Stimulated activated CD4-positive, alpha-beta T cell treated with anti-CD3 and anti-CD28 coated beads, TNF-alpha, amount 100 ng/mL, for 1 hour (primary cell): Measurements from ENCODE around the gene CALML3.

Source experiments
- DNase-seq, 3 donors: peaks; one replicate each; pipeline ENCODE4 v3.0.0-alpha.2; 2020; ENCODE audit warnings: low read depth in 3 of 3, low spot score in 1 of 3

The CALML3 gene

DNA sequence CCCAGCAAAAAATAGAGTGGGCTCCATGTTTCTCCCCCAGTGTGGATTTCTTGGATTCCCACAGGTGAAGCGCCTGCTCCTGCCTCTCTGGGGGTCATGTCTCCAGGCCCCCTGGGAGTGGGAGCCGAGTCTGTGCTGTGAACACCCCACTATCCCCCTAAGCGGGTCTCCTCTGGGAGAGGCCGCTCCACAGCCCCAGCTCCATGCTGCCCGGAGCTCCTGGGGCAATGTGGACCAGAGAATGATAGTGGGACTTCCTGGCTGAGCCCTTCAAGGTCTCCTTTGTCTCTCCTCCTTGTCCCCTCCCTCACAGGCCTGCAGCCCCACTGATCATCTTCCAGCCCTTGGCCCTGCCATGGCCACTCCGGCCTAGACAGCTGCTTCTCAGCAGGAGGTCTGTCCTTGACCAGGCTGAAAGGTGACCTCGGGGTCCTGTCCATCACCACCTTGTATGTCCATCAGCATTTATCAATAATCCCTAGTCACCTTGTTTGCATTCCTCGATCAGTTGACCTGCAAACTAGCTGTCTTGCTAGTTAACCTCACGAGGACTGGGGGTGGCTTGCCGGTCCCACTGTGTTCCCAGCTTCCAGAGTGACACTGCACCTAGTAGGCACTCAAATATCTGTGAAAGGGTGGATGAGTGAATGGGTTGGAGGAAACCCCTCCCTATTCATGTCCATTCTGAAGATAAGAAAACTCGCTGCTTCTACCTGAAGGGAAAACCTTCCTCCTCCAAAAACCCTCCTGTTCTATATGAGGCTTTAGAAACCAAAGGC, 776 bp upstream of the CALML3 start:
- no peak for DNase-seq

DNA sequence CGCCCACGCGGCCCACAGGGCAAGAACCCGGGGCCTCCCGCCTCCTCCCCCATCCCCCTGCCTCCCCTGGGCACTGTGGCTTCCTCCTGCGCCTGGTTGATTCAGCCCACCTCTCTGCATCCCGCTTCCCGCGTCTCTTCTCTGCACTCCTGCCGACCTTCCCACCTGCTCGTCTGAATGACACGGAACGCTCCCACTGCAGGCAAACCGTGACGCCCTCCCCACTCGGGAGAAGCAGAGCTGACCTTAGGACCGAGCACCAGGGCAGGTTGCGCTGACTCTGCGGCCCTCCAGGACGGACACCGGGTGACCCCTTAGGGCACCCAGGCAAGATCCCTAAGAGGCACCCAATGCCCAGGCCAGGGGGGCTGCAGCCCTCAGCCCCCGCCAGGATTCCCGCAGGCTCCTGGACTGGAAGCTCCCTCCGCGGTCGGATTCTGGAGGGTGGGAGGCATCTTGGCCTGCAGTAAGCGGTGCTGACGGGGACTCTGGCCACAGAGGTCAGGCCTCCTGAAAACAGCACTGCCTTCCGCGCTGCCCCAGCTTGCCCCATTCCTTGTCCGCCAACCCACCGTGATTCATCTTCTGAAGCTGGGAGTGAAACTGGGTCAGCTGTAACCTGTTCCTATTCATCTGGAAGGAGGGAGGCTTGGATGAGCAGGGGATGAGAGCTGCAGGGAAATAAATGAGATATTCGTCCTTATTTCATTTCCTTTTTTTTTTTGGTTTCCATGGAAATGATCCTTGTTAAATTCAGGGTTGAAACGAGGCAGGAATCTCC, 990 bp downstream of the CALML3 start:
- DNase-seq, result no peak

DNA sequence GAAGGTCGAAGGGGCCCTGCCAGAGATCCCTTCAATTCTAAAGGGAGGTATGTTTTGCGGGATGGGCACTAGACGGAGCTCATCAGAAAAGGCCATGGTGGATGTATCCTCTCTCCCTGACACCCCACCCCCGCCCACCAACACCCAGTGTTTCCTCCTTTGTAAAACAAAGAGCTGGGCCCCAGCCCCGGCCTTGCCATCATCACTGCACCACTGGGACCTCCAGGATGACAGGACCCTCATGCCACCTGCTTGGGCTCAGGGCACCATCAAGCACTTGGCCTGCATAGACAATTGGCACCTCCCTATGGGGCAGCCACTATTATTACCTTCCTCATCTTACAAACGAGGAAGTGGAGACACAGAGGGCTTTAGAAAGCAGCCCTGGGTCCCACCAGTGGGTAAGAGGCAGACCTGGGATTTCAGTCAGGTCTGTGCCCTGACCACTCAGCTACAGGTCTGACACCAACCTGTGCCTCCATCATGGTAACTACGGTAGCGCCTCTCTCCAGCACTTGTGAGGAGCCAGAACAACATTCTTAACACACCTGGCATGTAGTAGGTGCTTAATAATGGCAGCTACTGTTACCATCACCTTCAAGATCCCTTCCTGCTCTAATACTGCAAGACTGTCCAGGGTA, 2.0 kb downstream of the CALML3 start:
- DNase-seq, result no peak

DNA sequence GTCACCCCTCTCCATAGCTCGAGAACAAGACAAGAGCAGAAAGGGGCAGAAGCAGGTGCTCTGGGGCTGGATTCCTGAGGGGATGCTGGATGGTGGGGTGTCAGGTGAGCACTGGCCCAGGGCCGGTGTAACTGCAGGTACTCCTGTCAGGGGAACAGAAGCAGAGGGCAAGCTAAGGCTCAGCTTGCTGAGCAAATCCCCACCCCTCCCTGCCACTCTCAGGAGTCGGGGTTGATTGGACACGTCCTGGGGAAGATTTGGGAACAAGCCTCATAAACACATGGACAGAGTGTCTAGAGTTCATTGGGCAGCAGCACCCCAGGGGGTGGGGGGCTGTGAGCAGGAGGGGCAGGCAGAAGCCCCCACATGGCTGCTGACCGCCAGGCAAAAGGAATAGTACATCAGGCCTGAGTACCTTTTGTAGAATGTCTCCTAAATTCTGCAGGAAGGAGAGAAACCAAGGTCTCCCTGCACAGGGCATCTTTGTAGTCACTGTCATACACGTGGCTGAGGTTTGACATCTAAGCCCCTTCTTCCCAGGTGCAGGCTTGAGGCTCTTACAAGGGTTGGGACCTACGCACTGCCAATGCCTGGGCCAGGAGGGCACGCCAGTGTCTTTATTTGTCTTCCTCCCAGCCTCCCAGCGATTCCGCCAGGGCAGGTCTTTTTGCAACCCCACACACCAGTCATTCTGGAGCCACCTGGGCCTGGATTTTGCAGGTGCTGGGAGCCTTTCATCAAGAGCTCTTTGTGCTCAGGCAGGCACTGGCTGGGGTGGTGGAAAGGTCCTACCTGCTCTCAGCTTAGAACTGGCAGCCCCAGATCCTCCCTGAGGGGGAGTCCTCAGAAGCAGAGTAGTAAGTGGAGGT, 2.8 kb downstream of the CALML3 start:
- no peak for DNase-seq

GRCh38 chr10:5528989-5529701, 4.4 kb downstream of the CALML3 start:
- no peak for DNase-seq

GRCh38 chr10:5529702-5530411, 5.1 kb downstream of the CALML3 start:
- no peak for DNase-seq

DNA sequence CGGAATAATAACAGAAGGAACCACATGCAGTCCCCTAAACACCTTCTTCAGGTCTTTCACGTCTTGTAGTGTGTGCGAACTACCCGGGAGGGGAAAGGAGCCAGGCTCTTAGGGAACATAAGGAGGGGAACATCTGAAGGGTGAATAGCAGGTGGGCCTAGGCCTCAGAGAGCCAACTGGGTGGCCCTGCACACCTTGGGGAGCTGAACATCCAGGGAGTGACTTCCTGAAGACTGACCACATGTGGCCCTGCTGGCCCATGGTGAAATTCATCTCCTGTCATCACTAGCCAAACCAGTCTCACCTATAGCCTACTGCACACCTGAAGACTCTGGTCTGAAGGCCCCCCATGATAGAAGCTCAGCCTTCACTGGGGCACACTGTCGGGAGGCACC, 5.6 kb downstream of the CALML3 start:
- no peak for DNase-seq

DNA sequence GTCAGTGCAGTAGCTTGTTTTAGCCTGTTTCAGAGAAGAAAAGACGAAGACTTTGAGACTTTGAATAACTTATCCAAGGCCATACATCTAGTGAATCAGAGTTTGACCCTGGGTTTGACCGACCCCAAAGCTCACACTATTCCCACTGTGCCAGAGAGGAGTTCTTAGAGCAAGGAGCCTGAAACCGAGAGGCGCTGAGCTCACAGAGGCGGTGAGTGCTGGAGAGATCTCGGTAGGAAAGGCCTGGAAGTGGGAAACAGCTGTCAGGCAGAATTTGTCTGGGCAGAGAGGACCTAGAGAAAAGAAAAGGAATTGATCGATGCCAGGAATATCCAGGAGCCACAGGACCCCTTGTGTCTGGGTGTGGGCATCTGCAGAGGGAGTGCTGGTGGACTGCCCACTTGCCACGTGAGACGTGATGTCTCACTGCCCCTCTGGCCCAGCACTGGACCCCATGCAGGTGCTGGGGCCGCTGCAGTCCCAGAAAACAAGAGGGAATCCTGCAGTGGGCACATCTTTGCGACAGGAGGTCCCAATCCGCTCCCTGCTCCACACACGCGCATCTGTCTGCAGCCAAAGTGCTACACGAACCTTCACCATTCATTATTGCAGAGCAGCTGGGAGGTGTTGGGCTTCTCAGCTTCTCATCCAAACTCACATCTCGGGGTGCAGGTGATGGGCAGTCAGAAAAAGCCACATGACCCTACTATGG, 6.2 kb downstream of the CALML3 start:
- DNase-seq, result no peak

GRCh38 chr10:5531558-5532306, 7.0 kb downstream of the CALML3 start:
- DNase-seq, result no peak

GRCh38 chr10:5532307-5532605, 7.5 kb downstream of the CALML3 start:
- no peak for DNase-seq

- DNase-seq, result no peak
Observed at GRCh38 chr10:5532618-5533097, 7.9 kb downstream of the CALML3 start.

- no peak for DNase-seq
Observed at GRCh38 chr10:5533098-5533731, 8.5 kb downstream of the CALML3 start.

DNA sequence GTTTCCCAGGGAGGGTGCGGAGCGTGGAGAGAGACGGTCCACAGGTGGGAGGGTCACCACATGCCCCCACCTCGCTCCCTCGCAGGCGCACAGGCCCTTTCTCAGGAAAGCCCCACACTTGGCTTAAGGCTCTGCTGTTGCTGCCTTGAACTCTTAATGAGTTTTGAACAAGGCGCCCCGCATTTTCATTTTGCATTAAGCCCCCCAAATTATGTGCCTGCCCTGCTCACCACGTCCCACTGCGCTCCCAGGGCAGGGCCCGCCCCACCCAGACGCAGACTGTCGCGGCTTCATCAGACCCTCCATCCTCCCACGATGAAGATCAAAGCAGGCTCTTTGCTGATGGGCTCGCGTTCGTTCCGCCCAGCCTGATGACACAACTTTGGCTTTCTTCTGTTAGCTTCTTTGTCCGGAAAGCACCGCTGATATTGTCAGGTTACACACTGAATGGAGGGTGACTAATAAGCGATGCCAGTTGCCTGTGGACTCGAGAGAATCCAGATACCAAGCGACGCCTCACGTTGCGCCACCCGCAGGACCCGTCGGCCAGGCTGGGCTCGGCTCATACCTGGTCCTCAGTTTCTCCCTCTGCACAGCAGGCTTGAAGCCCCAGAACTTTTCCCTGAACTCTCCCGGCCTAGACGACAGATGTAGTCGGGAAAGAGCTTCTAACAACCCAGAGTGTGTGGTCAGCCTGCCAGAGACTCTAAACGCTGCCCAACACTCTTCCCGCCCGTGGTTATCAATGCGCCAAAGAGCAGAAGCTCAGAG, 9.5 kb downstream of the CALML3 start:
- no peak for DNase-seq

DNA sequence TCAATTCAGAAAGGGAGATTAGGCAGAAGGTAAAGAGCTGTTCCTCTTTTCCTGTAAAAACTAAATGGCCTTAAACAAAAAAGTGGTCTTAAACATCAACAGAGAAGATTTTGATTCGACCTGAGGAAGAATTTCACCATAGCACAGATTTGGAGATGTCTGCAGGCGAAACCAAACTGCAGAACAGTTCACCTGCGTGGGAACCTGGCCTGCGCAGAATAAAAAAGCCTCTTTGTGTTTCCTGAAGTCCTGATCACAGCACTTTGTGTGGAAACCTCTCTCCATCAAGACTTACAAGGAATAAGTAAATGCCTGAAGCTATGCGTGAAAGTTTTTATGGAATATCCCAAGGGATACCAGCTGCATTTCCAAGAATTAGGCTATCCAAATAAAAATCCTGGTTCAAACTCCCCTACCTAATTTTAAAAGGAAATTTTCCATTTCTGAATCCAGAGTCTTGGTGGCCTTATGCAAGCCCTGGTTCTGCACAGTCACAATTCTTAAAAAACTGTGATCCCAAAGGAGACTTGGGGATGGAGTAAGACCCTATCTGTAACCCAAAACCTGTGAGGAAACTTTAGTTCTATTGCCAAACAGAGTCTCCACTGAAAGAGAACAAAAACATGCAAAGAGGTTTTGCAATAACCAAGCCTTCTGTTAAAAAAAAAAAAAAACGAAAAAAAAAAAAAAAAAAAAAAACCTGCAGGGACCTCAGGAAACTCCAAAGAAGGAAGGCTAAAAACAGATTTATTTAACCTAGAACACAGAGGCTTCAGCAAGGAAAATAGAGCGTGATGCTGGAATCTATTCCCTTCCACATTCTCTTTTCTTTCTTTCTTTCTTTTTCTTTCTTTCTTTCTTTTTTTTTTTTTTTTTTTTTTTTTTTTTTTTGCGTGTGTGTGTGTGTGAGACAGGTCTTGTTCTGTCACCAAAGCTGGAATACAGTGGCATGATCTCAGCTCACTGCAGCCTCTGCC, 10.4 kb downstream of the CALML3 start:
- DNase-seq, result no peak

GRCh38 chr10:5536486-5537081, 11.8 kb downstream of the CALML3 start:
- no peak for DNase-seq

DNA sequence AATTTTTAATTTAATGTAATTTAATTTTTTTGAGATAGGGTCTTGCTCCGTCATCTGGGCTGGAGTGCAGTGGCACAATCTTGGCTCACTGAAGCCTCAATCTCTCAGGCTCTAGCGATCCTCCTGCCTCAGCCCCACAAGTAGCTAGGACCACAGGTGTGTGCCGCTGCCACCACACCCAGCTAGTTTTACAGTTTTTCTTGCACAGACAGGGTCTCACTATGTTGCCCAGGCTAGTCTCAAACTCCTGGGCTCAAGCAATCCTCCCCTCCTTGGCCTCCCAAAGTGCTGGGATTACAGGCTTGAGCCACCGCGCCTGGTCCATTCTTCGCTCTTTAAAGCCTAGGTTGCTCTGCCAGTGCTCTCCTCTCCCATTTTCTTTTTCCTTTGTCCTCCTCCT, 12.9 kb downstream of the CALML3 start:
- no peak for DNase-seq
